Astrocyte (in vitro differentiated cells and primary cell): ENCODE results near the gene NBEA. TPM values are rescaled to one million over a fixed set of nuclear protein-coding genes. Genes with fewer than 3 reads are reported as not detected.

Experiments
- DNase-seq: peaks from one replicate; pipeline ENCODE4 v3.0.0-alpha.2; 2010; ENCODE audit warnings: low read depth
- FAIRE-seq: peaks from 2 replicates; lab custom pipeline; 2011; peaks lifted over from hg19 to GRCh38; lab: Jason Lieb, UNC
- H2AFZ ChIP-seq: 2 replicates; pipeline ENCODE4 v1.6.0; 2012; ENCODE audit warnings: low read depth, low read length, inconsistent platforms
- H3K27ac ChIP-seq: 2 replicates; pipeline ENCODE4 v1.5.1; 2011; ENCODE audit warnings: low read depth, low read length, inconsistent platforms
- H3K27me3 ChIP-seq: 2 replicates; pipeline ENCODE4 v1.6.0; 2011; ENCODE audit warnings: low read length, inconsistent platforms; ENCODE audit not compliant: insufficient read depth
- H3K36me3 ChIP-seq: 2 replicates; pipeline ENCODE4 v1.5.1; 2011; ENCODE audit warnings: low read length, inconsistent platforms; ENCODE audit not compliant: insufficient read depth
- H3K4me1 ChIP-seq: 2 replicates; pipeline ENCODE4 v1.5.1; 2011; ENCODE audit warnings: low read length, inconsistent platforms; ENCODE audit not compliant: insufficient read depth
- H3K4me2 ChIP-seq: 2 replicates; pipeline ENCODE4 v1.6.0; 2012; ENCODE audit warnings: low read length, inconsistent platforms
- H3K4me3 ChIP-seq: 2 replicates; pipeline ENCODE4 v1.5.1; 2011; ENCODE audit warnings: low read depth, mild to moderate bottlenecking, low read length, inconsistent platforms; ENCODE audit not compliant: insufficient read depth
- H3K79me2 ChIP-seq: 2 replicates; pipeline ENCODE4 v1.6.0; 2012; ENCODE audit warnings: mild to moderate bottlenecking, low read length, inconsistent platforms; ENCODE audit not compliant: insufficient read depth
- H3K9ac ChIP-seq: 2 replicates; pipeline ENCODE4 v1.6.0; 2012; ENCODE audit warnings: mild to moderate bottlenecking, low read length, inconsistent platforms
- H3K9me3 ChIP-seq: 2 replicates; pipeline ENCODE4 v1.5.1; 2012; ENCODE audit warnings: low read depth, mild to moderate bottlenecking, low read length, inconsistent platforms; ENCODE audit not compliant: insufficient read depth
- H4K20me1 ChIP-seq: 2 replicates; pipeline ENCODE4 v1.6.0; 2012; ENCODE audit warnings: low read length, inconsistent platforms; ENCODE audit not compliant: insufficient read depth
- H3K27ac Mint-ChIP-seq: one replicate; pipeline ENCODE4 v1.8.0; 2021; ENCODE audit warnings: mild to moderate bottlenecking, mixed read lengths; ENCODE audit not compliant: unreplicated experiment
- H3K27me3 Mint-ChIP-seq: one replicate; pipeline ENCODE4 v1.8.0; 2021; ENCODE audit warnings: low read depth, mixed read lengths; ENCODE audit not compliant: unreplicated experiment
- H3K36me3 Mint-ChIP-seq: one replicate; pipeline ENCODE4 v1.8.0; 2021; ENCODE audit warnings: low read depth, mixed read lengths; ENCODE audit not compliant: unreplicated experiment
- H3K4me1 Mint-ChIP-seq: one replicate; pipeline ENCODE4 v1.8.0; 2021; ENCODE audit warnings: low read depth, mixed read lengths; ENCODE audit not compliant: unreplicated experiment
- H3K4me3 Mint-ChIP-seq: one replicate; pipeline ENCODE4 v1.8.0; 2021; ENCODE audit warnings: mild to moderate bottlenecking, moderate library complexity, mixed read lengths; ENCODE audit not compliant: unreplicated experiment
- H3K9me3 Mint-ChIP-seq: one replicate; pipeline ENCODE4 v1.8.0; 2021; ENCODE audit warnings: mild to moderate bottlenecking, mixed read lengths; ENCODE audit not compliant: unreplicated experiment
- CTCF ChIP-seq: IDR thresholded peaks from 2 replicates; pipeline ENCODE4 v1.5.1; 2011; ENCODE audit warnings: low read depth, mild to moderate bottlenecking, inconsistent platforms, low read length, moderate library complexity; ENCODE audit not compliant: insufficient read depth
- EZH2 ChIP-seq: IDR thresholded peaks from 2 replicates; pipeline ENCODE4 v1.6.1; 2012; ENCODE audit warnings: mild to moderate bottlenecking, low read length, inconsistent platforms; ENCODE audit not compliant: insufficient read depth
- total RNA-seq: library from RNA; stranded (reverse); gene quantifications from 2 replicates; pipeline ENCODE4 v1.2.1, GENCODE V29; 2021

Gene NBEA
- total RNA-seq, 1 donor from 2014 or later = 7.8 TPM

- no peaks in the 10 kb centered on the region for H3K4me1 ChIP-seq
- H3K9me3 ChIP-seq = no peaks in the 10 kb centered on the region
- H3K36me3 Mint-ChIP-seq = no peaks in the 10 kb centered on the region
- H2AFZ ChIP-seq = no peak overlapping the region
- no peaks in the 10 kb centered on the region for H3K36me3 ChIP-seq
- H3K9me3 Mint-ChIP-seq = no peaks in the 10 kb centered on the region
- no peaks in the 10 kb centered on the region for H3K27me3 Mint-ChIP-seq
- H3K27me3 ChIP-seq = no peaks in the 10 kb centered on the region
- no peak overlapping the region for H3K4me2 ChIP-seq
- H3K4me3 ChIP-seq = no peak overlapping the region
- H3K4me1 Mint-ChIP-seq = no peaks in the 10 kb centered on the region
- H3K9ac ChIP-seq = no peak overlapping the region
- H3K79me2 ChIP-seq = no peaks in the 10 kb centered on the region
- no peak overlapping the region for H3K4me3 Mint-ChIP-seq
- no peak for FAIRE-seq
- no peak overlapping the region for H3K27ac ChIP-seq
- TF ChIP-seq EZH2 (no peak), CTCF (no peak)
- no peak for DNase-seq
- H3K27ac Mint-ChIP-seq = no peak overlapping the region
- H4K20me1 ChIP-seq = no peaks in the 10 kb centered on the region
These were observed 515.2 kb downstream of the NBEA start for GRCh38 chr13:35457258-35457657.

GRCh38 chr13:35460061-35460460, 518.0 kb downstream of the NBEA start:
- Histone ChIP-seq H3K36me3 (no peaks in the 10 kb centered on the region), H3K4me3 (no peak overlapping the region), H4K20me1 (no peaks in the 10 kb centered on the region), H3K9ac (no peak overlapping the region), H3K4me2 (no peak overlapping the region), H2AFZ (no peak overlapping the region), H3K9me3 (no peaks in the 10 kb centered on the region), H3K27ac (no peak overlapping the region), H3K4me1 (no peaks in the 10 kb centered on the region), H3K27me3 (no peaks in the 10 kb centered on the region), H3K79me2 (no peaks in the 10 kb centered on the region)
- Mint-ChIP-seq H3K36me3 (no peaks in the 10 kb centered on the region), H3K4me1 (peaks cover 3% of the 10 kb centered on the region), H3K27me3 (no peaks in the 10 kb centered on the region), H3K4me3 (no peak overlapping the region), H3K27ac (no peak overlapping the region), H3K9me3 (no peaks in the 10 kb centered on the region)
- FAIRE-seq (no peak), DNase-seq (no peak)
- no peak for TF ChIP-seq CTCF
- TF ChIP-seq EZH2 = no peak

- no peak overlapping the region for H3K4me3 Mint-ChIP-seq
- Histone ChIP-seq H3K27me3 (no peaks in the 10 kb centered on the region), H3K4me1 (no peaks in the 10 kb centered on the region), H3K4me2 (no peak overlapping the region), H3K9me3 (no peaks in the 10 kb centered on the region), H3K36me3 (no peaks in the 10 kb centered on the region), H3K9ac (no peak overlapping the region), H3K4me3 (no peak overlapping the region), H3K79me2 (no peaks in the 10 kb centered on the region), H3K27ac (no peak overlapping the region), H4K20me1 (no peaks in the 10 kb centered on the region), H2AFZ (no peak overlapping the region)
- no peak overlapping the region for H3K27ac Mint-ChIP-seq
- H3K4me1 Mint-ChIP-seq = peaks cover 16% of the 10 kb centered on the region
- H3K27me3 Mint-ChIP-seq = peaks cover 6% of the 10 kb centered on the region
- DNase-seq = no peak
- no peaks in the 10 kb centered on the region for H3K36me3 Mint-ChIP-seq
- no peaks in the 10 kb centered on the region for H3K9me3 Mint-ChIP-seq
- no peak for FAIRE-seq
- no peak for TF ChIP-seq CTCF
- TF ChIP-seq EZH2 = no peak
These were observed 523.3 kb downstream of the NBEA start for GRCh38 chr13:35465371-35465770.
